Left hindlimb (tissue), 1 donor: ENCODE measurements around the gene TMEFF2.
A peak's percentile ranks its signal among the peaks of the same experiment; 100 is the strongest.
"Not testable (repeated sequence)": the region's sequence is repeated elsewhere in the genome, so short reads cannot be mapped to it uniquely, and the experiment has no call there.

Experiments used
- DNase-seq: peaks from one replicate; pipeline ENCODE4 v3.0.0-alpha.2; 2018

Gene TMEFF2

DNA sequence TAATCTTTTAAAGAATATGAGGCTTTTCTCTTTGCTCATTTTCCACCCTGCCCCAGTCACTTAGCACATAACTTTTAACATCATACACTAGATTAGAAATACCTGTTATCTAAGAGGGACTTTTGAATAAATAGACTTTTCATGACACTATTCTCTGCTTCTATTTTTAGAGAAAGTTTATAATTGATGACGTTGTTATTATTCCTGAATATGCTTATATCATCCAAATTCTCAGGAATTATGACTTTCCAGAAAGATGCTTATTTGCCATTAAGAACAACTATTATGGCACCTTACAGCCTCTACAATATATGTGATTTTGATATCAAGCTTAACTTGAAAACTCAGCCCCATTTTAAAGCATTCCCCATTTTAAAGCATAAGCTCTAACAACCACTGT, 11.4 kb downstream of the TMEFF2 start:
- DNase-seq = no peak

DNA sequence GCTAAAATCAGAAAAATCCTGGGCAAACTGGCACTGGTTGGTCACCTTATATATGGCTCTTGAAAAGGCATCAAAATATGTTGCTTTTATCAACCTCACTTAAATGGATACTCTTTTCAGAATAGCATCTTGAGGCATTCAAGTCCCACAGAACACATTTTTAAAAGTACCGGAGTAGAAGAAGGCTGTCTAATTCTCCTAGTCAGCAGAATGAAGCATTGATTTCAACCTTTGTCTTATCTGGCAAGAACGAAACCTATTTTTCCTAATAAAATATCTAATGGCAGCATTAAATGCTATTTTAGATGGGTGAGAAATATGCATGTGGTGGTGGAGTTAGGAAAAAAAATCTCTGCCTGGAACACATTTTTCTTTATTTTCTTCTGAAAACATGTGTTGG, 27.8 kb downstream of the TMEFF2 start:
- no peak for DNase-seq

DNA sequence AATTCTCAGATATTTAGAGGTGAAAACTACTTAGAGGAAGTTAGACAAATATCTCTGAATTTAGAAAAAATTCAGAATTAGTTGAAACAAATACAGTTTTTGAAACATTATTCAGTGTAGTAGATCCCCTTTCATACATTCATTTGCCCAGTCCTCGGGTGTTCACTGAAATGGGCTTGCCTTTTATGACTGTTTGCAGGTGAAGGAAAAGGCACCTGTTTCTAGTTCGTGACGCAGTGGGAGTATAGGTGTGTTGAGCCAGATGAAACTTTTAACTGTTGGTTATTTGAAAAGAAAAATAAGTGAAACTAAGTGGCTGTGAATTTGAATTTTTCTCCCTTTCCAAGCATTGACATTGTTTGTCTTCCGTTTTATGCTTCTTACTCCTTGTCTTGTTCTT, 28.9 kb downstream of the TMEFF2 start:
- no peak for DNase-seq

DNA sequence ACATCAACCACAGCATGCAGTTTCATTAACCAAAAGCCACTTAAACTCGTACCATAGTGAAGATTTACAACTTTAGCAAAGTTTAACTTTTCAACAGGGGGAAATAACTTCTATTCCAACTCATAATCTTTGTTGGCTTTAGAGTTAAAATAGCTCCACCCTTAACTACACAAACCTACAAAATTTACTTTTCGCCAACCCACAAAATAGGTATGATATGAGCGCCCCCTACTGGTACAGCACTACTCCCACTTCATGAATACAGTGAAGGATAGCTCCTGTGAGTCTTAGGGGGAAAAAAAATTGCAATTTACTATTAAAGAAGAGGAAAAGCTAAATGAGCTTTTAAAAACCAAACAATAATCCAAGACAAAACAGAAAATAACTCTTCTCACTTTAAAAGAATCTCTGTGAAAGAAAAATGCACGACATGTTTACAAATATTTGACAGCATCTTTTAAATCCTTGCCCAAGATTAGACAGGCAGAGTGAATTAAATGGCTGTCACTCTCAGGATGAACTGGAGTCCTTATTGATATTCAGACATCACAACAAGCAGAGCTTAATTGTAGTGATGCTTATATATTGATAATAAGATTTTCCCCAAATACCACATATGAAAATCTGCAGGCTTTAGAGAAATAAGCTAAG, 32.2 kb downstream of the TMEFF2 start:
- peak; percentile 71 for DNase-seq

DNA sequence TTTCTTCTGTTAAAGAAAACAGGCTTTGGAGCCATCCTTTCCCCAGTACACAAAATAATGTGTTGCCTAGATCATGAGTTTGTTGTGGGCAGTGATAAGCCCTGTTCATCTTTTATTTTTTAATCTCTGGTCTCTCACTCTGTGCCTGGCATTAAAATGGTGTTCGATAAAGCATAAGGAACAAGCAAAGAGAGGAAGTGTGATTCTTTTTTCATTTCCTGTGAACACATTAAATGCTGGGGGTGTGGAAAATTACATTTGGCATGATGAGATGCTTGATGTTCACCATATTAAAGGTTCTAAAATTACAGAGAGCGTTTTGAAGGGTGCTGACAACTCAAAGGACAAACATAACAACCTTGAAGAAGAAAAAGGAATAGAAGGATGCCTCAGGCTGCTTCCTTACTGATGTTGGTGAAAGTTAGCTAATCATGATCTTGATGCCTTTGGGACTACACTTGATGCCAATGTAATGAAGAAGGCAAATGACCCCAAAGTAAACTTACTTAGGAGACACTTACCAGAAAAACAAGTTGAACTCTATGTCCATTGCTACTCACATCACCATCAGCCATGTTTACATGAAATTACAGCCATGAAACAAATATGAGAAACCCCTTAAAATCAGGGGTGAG, 33.0 kb downstream of the TMEFF2 start:
- no peak for DNase-seq

DNA sequence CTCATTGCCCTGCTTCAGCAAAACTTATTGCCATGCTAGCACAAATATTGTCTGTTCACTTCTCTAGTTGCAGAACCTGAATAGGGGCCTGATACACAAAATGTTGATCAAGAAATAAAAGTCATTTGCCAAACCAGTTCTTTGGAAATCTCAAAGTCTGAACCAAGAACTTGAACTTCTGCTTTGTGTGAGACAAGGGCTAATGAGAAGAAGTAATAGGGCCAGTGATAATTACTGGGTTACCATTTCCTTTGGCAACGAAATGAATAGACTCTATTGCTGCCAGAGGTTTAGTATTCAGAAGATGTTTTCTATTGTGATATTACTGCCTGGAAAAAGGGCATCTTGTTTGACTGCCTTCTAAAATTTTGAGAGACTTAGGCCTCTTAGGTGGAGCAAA, 35.0 kb downstream of the TMEFF2 start:
- no peak for DNase-seq

DNA sequence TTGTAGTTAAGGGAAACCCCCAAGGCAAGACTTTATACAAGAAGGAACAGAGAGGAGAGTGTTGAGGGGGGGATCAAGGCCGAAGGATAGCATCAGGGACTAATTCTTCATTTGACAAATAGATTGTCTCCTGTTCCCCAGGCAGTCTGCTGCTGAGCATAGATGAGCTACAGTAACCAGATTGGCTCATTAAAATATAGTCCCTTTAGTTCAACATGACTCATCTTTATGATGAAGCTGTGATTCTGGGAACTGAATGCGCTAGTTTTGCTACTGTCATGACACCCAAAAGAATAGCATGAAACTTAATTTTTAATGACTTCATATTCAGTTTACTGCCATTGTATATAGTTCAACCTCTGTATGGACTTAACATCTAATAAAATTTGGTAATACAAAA, 35.5 kb downstream of the TMEFF2 start:
- DNase-seq = no peak

DNA sequence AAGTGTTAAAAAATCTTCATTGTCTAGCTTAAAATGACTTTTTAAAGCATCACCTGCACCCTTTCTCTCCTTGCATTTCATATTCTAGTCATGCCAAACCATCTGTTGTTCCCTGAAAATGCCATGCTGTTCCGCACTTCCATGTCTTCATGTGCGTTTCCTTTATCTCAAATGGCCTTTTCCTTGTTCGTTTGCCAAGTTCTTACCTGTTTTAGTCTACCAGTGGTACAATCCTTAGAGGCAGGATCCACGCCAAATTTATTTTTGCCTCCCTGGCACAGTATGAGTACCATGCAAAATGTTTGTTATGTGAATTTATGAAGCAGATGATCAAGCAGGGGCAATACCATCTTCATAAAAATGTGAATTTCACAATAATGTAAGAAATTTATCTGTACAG, 37.0 kb downstream of the TMEFF2 start:
- DNase-seq = no peak

DNA sequence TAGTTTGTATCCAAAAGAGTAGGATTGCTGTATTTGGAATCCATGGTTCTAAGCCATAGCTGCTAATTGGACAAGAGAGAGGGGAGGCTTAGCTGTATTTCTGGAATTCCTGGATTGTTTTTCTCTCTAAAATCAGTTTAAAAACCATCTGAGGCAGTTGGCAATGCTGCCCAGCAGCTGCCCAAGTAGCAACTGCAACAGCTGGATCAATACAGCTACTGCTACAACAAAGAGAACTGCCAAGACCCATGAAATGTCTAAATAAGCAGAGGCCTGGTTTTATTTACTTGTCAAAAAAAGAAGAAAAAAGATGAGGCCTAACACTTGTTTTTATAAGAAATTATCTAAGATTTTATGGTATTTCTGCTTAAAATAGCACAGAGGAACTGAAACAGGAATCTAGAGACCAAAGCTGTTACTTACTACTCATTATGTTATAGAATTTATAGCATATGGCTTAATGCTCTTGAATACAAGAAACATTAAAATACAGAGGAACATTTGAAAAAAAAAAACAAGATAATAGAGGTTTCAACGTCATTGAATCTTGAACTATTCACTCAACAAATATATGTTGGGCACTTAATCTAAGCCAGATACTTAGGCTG, 39.1 kb downstream of the TMEFF2 start:
- peak; percentile 39 for DNase-seq

DNA sequence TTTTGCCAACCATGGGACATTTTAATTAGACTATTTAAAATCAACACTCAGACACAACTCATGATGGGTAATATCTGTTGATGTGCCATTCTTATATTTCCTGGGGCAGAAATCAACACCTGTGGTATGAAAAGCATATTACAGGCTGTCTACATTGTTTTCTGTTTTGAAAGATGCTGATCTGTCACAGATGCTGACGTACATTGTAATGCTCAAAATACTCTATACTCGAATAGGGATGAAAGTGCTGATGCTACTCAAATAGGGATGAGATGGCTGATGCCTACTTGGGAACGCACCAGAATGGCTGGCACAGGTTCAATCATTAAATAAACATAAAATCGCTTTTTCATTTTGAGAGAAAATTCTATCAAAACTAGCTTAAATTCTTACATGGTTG, 41.2 kb downstream of the TMEFF2 start:
- DNase-seq = no peak

DNA sequence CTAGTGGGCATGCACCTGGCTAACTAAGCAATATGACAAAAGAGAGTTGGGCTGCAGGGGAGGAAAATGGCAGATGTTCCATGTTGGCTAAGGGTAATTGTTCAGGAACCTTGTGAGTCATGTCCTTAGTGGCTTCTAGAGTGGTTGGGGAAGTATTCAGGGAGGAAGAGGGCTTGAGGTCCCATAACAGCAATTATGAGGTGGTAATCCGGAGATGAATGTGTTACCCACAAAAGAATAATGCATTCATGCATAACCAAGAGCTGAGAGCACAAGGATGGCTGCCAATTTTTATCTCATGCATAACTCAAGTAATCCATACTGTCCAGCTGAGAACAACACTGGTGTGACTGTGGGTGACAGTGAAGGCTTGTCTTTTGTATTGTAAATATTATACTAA, 42.9 kb downstream of the TMEFF2 start:
- DNase-seq = no peak

DNA sequence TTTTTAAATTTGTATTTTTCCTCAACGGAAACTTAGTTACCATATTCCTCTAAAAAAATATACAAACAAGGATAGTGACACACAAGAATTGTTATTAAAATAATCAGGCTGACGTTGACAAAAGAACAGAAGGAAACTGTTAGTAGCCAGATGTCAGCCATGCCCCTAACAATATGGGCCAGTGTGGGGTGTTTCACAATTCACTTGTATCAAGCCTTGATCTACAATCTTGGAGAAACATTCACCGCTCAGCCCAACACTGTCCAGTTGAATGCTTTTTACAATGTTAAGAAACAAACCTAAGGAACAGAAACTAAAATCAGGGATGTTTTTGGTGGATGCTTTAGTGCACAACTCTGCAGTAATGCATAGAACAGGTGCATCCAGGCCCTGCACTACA, 44.6 kb downstream of the TMEFF2 start:
- DNase-seq = no peak

DNA sequence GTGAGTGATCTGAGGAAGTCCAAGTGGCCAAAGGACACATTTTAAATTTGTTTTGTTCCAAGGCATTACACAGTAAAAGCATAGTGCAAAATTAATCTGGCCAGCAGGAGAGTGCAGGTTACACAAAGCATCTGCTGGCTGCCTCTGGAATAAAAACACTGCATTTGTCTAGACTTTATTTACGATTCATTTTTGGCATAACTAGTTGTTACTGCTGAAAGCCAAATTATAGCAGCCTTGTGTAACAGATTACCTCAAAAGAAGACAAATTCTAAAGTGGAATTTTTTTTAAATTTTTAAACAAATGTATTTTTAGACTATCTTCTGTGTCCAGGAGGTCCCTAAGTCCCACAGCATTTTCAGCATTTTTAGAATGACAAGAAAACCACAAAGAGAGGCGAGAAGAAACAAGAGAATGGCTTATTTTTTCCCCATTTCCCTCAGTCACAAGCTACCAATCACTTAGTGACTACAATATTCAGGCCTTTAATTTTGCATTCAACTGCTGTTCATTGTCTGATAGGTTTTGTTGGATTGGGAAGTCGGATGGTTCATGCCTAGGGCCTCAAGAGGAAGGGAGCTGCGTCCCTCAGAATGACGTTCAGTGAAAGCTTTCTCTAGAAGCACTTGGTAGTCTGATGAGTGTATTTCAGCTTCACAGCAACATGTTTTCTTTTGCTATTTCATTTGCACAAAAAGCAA, 46.0 kb downstream of the TMEFF2 start:
- DNase-seq = no peak

DNA sequence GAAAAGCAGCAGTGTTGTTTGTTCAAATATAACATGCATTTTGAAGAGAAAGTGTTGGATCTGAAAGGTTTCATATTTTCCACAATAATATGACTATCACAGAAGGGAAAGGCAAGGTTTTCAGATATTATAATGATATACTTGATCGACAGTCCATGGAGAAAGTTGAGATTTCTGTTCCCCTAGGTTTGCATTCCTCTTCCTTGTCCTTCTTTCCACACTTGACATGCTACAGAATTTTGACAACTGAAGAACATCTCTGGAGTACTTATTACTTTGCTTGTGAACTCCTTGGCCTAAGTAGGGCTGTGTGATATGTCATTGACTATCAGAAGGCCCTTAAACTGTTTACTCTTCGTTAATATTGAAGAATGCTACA, 46.5 kb downstream of the TMEFF2 start:
- DNase-seq = no peak

DNA sequence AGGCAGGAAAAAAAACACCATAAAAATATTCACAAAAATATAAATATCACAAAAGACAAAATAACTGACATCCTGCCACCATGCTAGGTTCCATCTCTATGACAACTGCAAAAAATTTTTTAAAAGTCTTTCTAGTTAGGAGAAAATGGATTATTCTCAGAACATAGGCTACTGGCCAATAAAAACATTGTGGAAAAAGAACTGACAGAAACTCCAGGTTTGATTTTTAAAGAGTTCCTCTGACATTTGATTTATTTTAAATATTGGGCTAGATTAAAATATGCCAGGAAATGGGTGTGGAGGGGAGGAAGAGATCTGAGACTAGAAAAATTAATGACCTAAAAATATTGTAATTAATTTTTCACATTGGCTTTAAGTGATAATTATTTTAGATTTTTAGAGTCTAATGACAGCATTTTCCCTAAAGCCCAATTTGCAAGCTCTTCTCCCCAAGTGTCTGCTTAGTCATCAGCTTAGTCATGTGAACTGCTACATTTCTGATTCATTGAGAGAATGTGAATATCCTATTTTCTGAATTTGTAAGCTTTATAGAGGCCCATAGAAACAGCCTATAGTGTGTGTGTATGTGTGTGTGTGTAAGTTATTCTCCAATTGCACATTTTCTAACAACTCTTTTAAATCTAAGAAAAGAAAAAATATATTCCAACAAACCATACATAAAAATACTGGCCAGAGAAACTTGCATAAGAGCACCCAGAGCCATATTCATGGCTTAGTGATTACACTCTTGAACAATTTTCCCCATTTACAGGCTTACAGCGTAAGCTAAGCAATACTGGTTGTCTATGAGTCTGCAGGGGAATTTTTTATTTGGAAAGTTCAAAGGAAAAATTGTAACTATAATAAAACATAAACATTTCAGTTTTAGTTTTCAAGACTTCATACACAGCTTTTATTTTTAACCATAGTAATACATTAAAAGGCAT, 48.4 kb downstream of the TMEFF2 start:
- no peak for DNase-seq

DNA sequence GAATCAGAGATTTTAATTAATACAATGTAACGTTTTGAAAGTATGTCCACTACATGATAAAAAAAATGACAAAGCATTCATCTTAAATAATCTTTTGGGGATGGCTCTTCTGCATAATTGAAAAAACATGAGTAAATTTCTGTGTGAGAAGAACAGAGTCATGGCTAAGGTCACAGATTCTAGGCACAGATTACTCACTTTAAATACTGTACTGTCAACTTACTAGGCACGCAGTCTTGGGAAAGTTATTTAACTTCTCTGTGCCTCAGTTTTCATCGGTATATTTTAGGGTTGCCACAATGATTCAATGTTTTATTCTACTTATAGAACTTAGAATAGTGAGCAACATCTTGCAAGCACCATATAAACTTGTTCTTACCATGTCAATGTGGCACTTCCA, 49.2 kb downstream of the TMEFF2 start:
- no peak for DNase-seq

DNA sequence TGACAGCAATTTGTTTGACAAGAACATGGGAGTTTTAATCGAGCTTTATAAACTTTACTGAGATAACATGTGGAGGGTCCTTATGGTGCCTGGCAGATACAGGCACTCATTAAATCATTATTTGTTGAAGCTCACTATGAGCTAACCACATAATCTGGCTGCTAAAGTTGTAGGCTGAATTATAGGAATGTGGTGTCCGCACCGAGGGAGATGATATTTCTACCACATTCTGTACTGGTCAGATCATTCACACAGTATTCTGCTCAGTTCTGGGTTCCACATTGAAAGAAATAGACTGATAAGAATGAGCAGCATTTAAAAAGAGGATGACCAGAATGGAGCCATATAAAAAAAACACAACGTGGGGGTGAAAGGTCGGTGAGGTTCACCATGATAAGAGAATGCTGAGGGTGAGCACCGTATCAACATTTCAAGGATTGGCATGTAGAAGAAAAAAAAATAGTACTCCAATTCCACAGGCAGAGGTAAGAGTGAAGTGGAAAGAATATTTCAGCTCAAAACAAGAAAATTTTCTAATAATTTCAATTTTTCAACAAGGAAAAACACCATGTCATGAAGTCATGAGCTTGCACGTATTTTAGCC, 54.4 kb downstream of the TMEFF2 start:
- DNase-seq = no peak

DNA sequence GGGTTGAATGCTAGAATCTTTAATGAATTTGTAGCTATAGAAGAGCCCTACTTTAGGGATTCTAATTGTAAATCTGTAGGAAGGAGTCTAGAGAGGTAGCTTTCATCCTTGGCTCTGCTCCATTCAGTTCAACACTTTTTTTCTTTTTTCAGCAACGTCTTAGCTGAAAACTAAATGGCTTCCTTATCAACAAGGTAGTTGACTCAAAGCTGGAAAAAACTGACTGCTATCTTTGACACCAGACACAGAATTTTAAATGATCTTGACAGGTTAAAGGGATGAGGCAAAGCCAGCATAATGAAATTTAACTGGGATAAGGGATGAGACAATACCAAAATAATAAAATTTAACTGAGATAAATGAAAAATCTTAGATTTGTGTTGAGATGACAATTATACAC, 54.9 kb downstream of the TMEFF2 start:
- no peak for DNase-seq

DNA sequence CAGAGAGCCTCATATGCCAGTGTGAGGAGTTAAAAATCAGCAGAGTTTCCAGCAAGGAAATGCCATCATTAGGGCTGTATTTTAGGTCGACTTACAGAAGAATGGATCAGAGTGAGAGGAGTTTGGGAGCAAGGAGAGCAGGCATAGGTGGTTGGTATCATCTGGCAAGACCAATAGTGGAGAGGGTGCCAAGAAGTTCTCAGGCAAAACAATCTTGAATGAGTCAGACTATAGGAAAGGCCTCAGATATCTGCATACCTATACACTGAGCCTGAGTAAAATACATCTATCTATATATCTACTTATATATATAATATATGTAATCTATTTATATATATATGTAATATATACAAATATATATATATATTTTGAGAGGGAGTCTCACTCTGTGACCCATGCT, 57.3 kb downstream of the TMEFF2 start:
- no peak for DNase-seq

DNA sequence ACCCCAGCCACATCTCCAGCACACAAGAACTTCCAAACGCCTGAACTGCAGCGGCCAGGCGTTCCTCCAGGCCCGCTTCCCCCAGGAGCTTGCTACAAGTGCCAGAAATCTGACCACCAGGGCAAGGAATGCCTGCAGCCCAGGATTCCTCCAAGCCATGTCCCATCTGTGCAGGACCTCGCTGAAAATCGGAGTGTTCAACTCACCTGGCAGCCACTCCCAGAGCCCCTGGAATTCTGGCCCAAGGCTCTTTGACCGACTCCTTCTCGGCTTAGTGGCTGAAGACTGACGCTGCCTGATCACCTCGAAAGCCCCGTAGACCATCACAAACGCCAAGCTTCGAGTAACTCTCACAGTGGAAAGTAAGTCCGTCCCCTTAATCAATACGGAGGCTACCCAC, 62.1 kb downstream of the TMEFF2 start:
- not testable (repeated sequence) for DNase-seq

DNA sequence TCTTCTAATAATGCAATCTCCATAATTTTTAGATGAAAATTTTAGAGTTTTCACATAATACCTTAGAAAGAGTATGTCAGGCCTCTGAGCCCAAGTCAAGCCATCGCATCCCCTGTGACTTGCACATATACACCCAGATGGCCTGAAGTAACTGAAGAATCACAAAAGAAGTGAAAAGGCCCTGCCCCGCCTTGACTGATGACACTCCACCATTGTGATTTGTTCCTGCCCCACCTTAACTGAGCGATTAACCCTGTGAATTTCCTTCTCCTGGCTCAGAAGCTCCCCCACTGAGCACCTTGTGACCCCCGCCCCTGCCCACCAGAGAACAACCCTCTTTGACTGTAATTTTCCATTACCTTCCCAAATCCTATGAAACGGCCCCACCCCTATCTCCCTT, 64.4 kb downstream of the TMEFF2 start:
- not testable (repeated sequence) for DNase-seq

DNA sequence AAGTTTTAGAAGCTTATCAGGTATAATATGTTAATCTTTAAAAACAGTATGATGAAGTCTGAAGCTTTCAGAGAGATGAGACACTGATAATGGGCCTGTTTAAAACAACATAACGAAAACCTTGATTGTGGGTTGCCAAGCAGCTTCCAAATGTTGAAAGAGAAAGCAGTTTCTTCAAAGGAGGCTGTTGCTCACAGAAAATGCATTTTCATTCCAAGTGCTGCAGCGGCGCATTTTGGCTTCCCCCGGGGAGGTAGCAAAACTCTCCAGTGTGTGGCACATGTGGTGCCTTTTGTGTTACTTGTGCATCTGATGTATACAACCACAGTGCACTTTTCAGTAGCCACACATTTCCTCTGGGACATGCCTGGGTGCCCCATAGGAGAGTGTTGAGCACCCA, 66.1 kb downstream of the TMEFF2 start:
- no peak for DNase-seq

DNA sequence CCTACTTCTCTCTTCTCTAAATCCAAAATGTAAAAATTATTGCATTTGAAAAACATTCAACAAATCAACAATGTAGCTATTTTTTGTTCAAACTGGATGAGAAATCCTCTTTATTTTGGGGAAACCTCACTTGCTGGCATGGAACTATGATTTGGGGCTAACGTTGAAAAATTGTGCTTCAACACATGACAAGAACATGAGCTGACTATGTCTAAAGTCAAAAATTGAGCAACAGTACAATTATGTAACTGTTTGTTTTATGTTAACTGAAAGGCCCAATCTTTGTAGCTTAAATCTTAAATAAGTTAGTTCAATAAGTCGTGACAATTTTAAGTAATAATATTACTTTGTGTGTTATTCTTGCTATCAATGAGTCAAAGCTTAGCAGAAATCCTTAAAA, 67.3 kb downstream of the TMEFF2 start:
- DNase-seq = no peak
